Esophagus muscularis mucosa (tissue), 4 donors: ENCODE results near the gene UGT1A4. TPM values are rescaled to one million over a fixed set of nuclear protein-coding genes. Genes with fewer than 3 reads are reported as not detected.

Source experiments
- DNase-seq: peaks from one replicate; pipeline ENCODE4 v3.0.0-alpha.2; 2017; ENCODE audit errors: extremely low spot score
- H3K27ac ChIP-seq, 4 donors: fragments of 200-600 bp; sonication (generic); replicated peaks in 1 of 4; 1 replicate in 3 of 4; 2 replicates in 1 of 4; pipeline ENCODE4 v1.5.1; 2016 to 2019; ENCODE audit warnings: mild to moderate bottlenecking in 1 of 4
- H3K27me3 ChIP-seq, 4 donors: fragments of 200-600 bp; sonication (generic); one replicate each; pipeline versions ENCODE4 v1.5.1 to v1.6.0; 2016 to 2019
- H3K36me3 ChIP-seq, 4 donors: fragments of 200-600 bp; sonication (generic); one replicate each; pipeline ENCODE4 v1.5.1; 2016 to 2019
- H3K4me1 ChIP-seq, 4 donors: fragments of 200-600 bp; sonication (generic); one replicate each; pipeline ENCODE4 v1.5.1; 2016 to 2019
- H3K4me3 ChIP-seq, 4 donors: fragments of 200-600 bp; sonication (generic); 1 replicate in 2 of 4; 2 replicates in 2 of 4; pipeline ENCODE4 v1.5.1; 2016 to 2019; ENCODE audit warnings: mild to moderate bottlenecking in 4 of 4, moderate library complexity in 1 of 4
- H3K9me3 ChIP-seq, 4 donors: fragments of 200-600 bp; sonication (generic); 1 replicate in 3 of 4; 2 replicates in 1 of 4; pipeline ENCODE4 v1.5.1; 2016 to 2019
- CTCF ChIP-seq, 3 experiments: fragments of 200-600 bp in 2 of 3; fragments of 450-650 bp in 1 of 3; sonication (generic) in 2 of 3; IDR thresholded peaks; one replicate each; pipeline ENCODE4 v1.5.1; 2017 to 2019; ENCODE audit warnings: antibody characterized with exemption in 3 of 3, mild to moderate bottlenecking in 2 of 3, moderate library complexity in 1 of 3
- EP300 ChIP-seq: sonication (generic); formaldehyde crosslinking; IDR thresholded peaks from one replicate; pipeline ENCODE4 v1.6.1; 2017; ENCODE audit warnings: antibody characterized with exemption
- POLR2A ChIP-seq: fragments of 450-650 bp; IDR thresholded peaks from one replicate; pipeline ENCODE4 v1.6.1; 2017; ENCODE audit warnings: antibody characterized with exemption, moderate library complexity, mild to moderate bottlenecking, low read depth
- POLR2AphosphoS5 ChIP-seq, 2 donors: sonication (generic); formaldehyde crosslinking; IDR thresholded peaks; one replicate each; pipeline ENCODE4 v1.6.1; 2017; ENCODE audit warnings: antibody characterized with exemption in 2 of 2
- WGBS: methylation state at CpG from one replicate; pipeline ENCODE4 v1.1.5; 2018; 5-methylcytosine and 5-hydroxymethylcytosine counted together
- intact Hi-C: fragments of 100-400 bp; cut with DNase I; formaldehyde crosslinking; loops from one replicate; pipeline ENCODE4 v1.15.1; 2023
- total RNA-seq, 4 donors: library from RNA; depleted of rRNA; stranded (reverse); fragments of >200 nt; gene quantifications; one replicate each; pipeline versions ENCODE4 v1.1.0 to v1.2.1, GENCODE V29; 2016

Gene UGT1A4
- total RNA-seq, 4 donors from 2014 or later: not detected

GRCh38 chr2:233791151-233791882, 72.8 kb downstream of the UGT1A4 start:
- Histone ChIP-seq H3K36me3 (no peaks in the 10 kb centered on the region), H3K9me3 (no peaks in the 10 kb centered on the region), H3K27me3 (no peaks in the 10 kb centered on the region), H3K4me1 (no peaks in the 10 kb centered on the region), H3K27ac (no peak overlapping the region), H3K4me3 (no peak overlapping the region)
- intact Hi-C loops: no loop called here
- peak; percentile 89 for DNase-seq
- TF ChIP-seq EP300: no peak
- no peak for TF ChIP-seq CTCF (IDR thresholded peaks at IDR 0.05)
- TF ChIP-seq POLR2A: no peak
- TF ChIP-seq POLR2AphosphoS5 (IDR thresholded peaks at IDR 0.05): no peak
- 89% methylated on average over 18 of the region's 18 CpGs for WGBS

- no peaks in the 10 kb centered on the region for H3K36me3 ChIP-seq
- no peaks in the 10 kb centered on the region for H3K9me3 ChIP-seq
- TF ChIP-seq EP300 (no peak), POLR2A (no peak), POLR2AphosphoS5 (IDR thresholded peaks at IDR 0.05) (no peak), CTCF (IDR thresholded peaks at IDR 0.05) (no peak)
- WGBS: 81% methylated on average over 9 of the region's 9 CpGs
- intact Hi-C loops: no loop called here
- no peak overlapping the region for H3K27ac ChIP-seq
- H3K4me3 ChIP-seq: no peak overlapping the region
- H3K27me3 ChIP-seq: no peaks in the 10 kb centered on the region
- DNase-seq: no peak
- H3K4me1 ChIP-seq: no peaks in the 10 kb centered on the region
These were observed 73.4 kb downstream of the UGT1A4 start for GRCh38 chr2:233791883-233792329.

GRCh38 chr2:233792720-233793119, 74.2 kb downstream of the UGT1A4 start:
- no peak overlapping the region for H3K27ac ChIP-seq
- DNase-seq: no peak
- no peaks in the 10 kb centered on the region for H3K36me3 ChIP-seq
- no peak overlapping the region for H3K4me3 ChIP-seq
- no peak for TF ChIP-seq CTCF (IDR thresholded peaks at IDR 0.05)
- no peak for TF ChIP-seq POLR2AphosphoS5 (IDR thresholded peaks at IDR 0.05)
- TF ChIP-seq EP300: no peak
- TF ChIP-seq POLR2A: no peak
- H3K27me3 ChIP-seq: no peaks in the 10 kb centered on the region
- H3K4me1 ChIP-seq: no peaks in the 10 kb centered on the region
- H3K9me3 ChIP-seq: no peaks in the 10 kb centered on the region
- intact Hi-C loops: no loop called here
- 89% methylated on average over 7 of the region's 7 CpGs for WGBS

- 87% methylated on average over 16 of the region's 18 CpGs for WGBS
- no peak for TF ChIP-seq CTCF (IDR thresholded peaks at IDR 0.05)
- TF ChIP-seq POLR2A: no peak
- TF ChIP-seq POLR2AphosphoS5 (IDR thresholded peaks at IDR 0.05): no peak
- TF ChIP-seq EP300: no peak
- Histone ChIP-seq H3K9me3 (no peaks in the 10 kb centered on the region), H3K27ac (no peak overlapping the region), H3K4me1 (no peaks in the 10 kb centered on the region), H3K27me3 (no peaks in the 10 kb centered on the region), H3K4me3 (no peak overlapping the region), H3K36me3 (no peaks in the 10 kb centered on the region)
- DNase-seq: no peak
- intact Hi-C loops: no loop called here
These were observed 75.1 kb downstream of the UGT1A4 start for GRCh38 chr2:233793465-233794127.
